OCI-LY7 (cell line): ENCODE results near the gene RAB27A. TPM values are rescaled to one million over a fixed set of nuclear protein-coding genes. Genes with fewer than 3 reads are reported as not detected.

Experiments
- BruUV-seq: library from RNA; stranded (reverse); fragments of 400-500 nt; replicated peaks from 2 replicates; lab custom pipeline; 2021; lab: Mats Ljungman, UMichigan
- CTCF ChIA-PET: fragments of 300-600 bp; sonication (Branson Sonifier 250); formaldehyde crosslinking; loops from one replicate; lab custom pipeline; 2022; ENCODE audit warnings: antibody characterized with exemption; ENCODE audit not compliant: unreplicated experiment; lab: Charles Lee
- POLR2A ChIA-PET: fragments of 300-600 bp; sonication (Branson Sonifier 250); formaldehyde crosslinking; loops from one replicate; lab custom pipeline; 2022; ENCODE audit warnings: antibody characterized with exemption; lab: Charles Lee
- DNase-seq: peaks from one replicate; pipeline ENCODE4 v3.0.0-alpha.2; 2015; ENCODE audit warnings: low spot score
- H2AFZ ChIP-seq: fragments of 200-600 bp; sonication (generic), shearing (Covaris generic); 2 replicates; pipeline ENCODE4 v1.6.1; 2014; ENCODE audit warnings: mild to moderate bottlenecking, antibody characterized with exemption, low read length, moderate library complexity
- H3K27ac ChIP-seq: fragments of 200-600 bp; sonication (generic); 2 replicates; pipeline ENCODE4 v1.5.1; 2014; ENCODE audit warnings: mixed run types, low read depth, mild to moderate bottlenecking, moderate library complexity, low read length, inconsistent platforms; ENCODE audit not compliant: poor library complexity, severe bottlenecking
- H3K36me3 ChIP-seq: fragments of 200-600 bp; sonication (generic); 2 replicates; pipeline ENCODE4 v1.6.1; 2014; ENCODE audit warnings: mild to moderate bottlenecking, antibody characterized with exemption, low read length, moderate library complexity, mixed read lengths; ENCODE audit not compliant: insufficient read depth
- H3K4me1 ChIP-seq: fragments of 200-600 bp; sonication (generic); 2 replicates; pipeline ENCODE4 v1.5.1; 2014; ENCODE audit warnings: mild to moderate bottlenecking, low read length; ENCODE audit not compliant: insufficient read depth, poor library complexity, severe bottlenecking
- H3K4me2 ChIP-seq: fragments of 200-600 bp; sonication (generic); 2 replicates; pipeline ENCODE4 v1.6.1; 2014; ENCODE audit warnings: mild to moderate bottlenecking, low read length
- H3K4me3 ChIP-seq: fragments of 200-600 bp; sonication (generic); 2 replicates; pipeline ENCODE4 v1.5.1; 2014; ENCODE audit warnings: mild to moderate bottlenecking, low read depth, low read length; ENCODE audit not compliant: poor library complexity, severe bottlenecking
- H3K79me2 ChIP-seq: fragments of 200-600 bp; sonication (generic); 2 replicates; pipeline ENCODE4 v1.6.1; 2016; ENCODE audit warnings: low read depth, mild to moderate bottlenecking, low read length, moderate library complexity, mixed read lengths; ENCODE audit not compliant: insufficient read depth
- H3K9me2 ChIP-seq: fragments of 200-600 bp; sonication (generic); 2 replicates; pipeline ENCODE4 v1.6.1; 2016; ENCODE audit warnings: mild to moderate bottlenecking, low read length, mixed read lengths; ENCODE audit not compliant: insufficient read depth
- H3K9me3 ChIP-seq: fragments of 200-600 bp; sonication (generic); 2 replicates; pipeline ENCODE4 v1.6.1; 2014; ENCODE audit warnings: mild to moderate bottlenecking, mixed run types, low read length, mixed read lengths
- H4K20me1 ChIP-seq: fragments of 200-600 bp; sonication (generic); 2 replicates; pipeline ENCODE4 v1.6.1; 2014; ENCODE audit warnings: mild to moderate bottlenecking, antibody characterized with exemption, low read length, moderate library complexity, mixed read lengths; ENCODE audit not compliant: insufficient read depth
- CTCF ChIP-seq: fragments of 200-600 bp; sonication (generic); conservative IDR thresholded peaks from 2 replicates; pipeline ENCODE4 v1.5.1; 2014; ENCODE audit warnings: mild to moderate bottlenecking, antibody characterized with exemption, low read length, moderate library complexity, mixed read lengths
- EZH2phosphoT487 ChIP-seq: fragments of 200-600 bp; sonication (generic); IDR thresholded peaks from 2 replicates; pipeline ENCODE4 v1.6.1; 2018; ENCODE audit warnings: low read depth, borderline replicate concordance, mild to moderate bottlenecking, mixed run types, antibody characterized with exemption, low read length, moderate library complexity, mixed read lengths
- intact Hi-C: fragments of 100-400 bp; cut with micrococcal nuclease; formaldehyde crosslinking; loops from one replicate; pipeline ENCODE4 v1.10.0; 2022; ENCODE audit not compliant: unreplicated experiment
- total RNA-seq, 2 experiments: library from RNA; depleted of rRNA in 1 of 2; stranded (reverse); fragments of >200 nt in 1 of 2; shearing (Covaris generic) in 1 of 2; gene quantifications; 2 replicates each; pipeline ENCODE4 v1.2.3, GENCODE V29; 2014 to 2022

The RAB27A gene
- total RNA-seq, 2 experiments from 2014 or later = 4.5 to 22.4 TPM

DNA sequence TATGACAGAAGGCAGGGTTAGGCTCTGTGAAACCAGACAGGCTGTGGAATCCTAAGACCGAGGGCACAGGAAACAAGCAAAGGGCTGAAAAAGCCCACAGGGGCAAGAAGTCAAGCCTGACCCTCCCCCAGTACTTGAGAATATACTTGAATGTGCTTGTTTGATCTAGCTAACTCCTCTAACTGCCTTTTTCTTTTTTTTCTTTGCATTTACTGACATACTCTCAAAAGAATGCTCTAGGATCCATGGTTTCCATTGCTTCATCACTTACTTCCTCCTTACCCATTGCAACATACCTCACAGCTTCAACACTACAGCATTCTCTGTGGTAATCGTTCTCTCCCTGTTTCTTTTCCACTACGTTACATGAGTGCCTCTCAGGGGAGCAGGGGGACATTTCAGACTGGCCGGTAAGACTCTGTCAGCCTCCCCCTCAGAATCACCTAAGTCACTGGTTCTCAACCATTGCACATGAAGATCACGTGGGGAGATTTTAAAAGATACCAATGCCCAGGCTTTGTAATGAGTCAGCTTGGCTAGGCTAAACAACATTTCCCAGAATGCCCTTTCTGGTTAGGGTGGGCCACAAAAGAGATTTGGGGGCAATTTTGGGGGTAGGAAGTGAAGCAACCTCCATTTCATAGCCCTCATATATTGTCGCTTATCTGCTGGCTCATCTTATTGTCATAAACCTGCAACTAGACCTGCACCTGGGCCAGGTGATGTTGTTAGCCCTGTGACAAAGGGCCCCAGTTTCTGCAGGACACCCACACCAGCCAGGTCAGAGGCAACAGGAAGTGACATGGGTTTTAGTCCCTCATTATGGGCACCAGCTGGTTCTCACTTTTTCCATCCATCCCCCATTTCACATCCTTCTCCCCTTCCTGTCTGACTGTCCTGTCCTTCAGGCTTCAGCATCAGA is 68.3 kb downstream of the RAB27A start:
- H3K9me3 ChIP-seq = no peaks in the 10 kb centered on the region
- H3K36me3 ChIP-seq = no peaks in the 10 kb centered on the region
- no TSS peak for BruUV-seq
- intact Hi-C loops = no loop called here
- ChIA-PET POLR2A (interaction anchor here (0.6 to 1.4 kb wide), 7 partner anchors 24 to 745 kb away, joined by 3 to 5 read pairs (median 3); partner anchors contain the start of genes PIGB and PIGBOS1), CTCF (no interaction called here)
- no peak overlapping the region for H3K4me3 ChIP-seq
- H3K27ac ChIP-seq = peak overlapping the region; percentile 17
- no peaks in the 10 kb centered on the region for H3K9me2 ChIP-seq
- H2AFZ ChIP-seq = peak overlapping the region; percentile 66; the same call in 1 of the 2 replicates
- H3K79me2 ChIP-seq = no peaks in the 10 kb centered on the region
- H4K20me1 ChIP-seq = no peaks in the 10 kb centered on the region
- H3K4me1 ChIP-seq = peaks cover 34% of the 10 kb centered on the region
- H3K4me2 ChIP-seq = peak overlapping the region; percentile 67
- peak; percentile 51 for DNase-seq
- no peak for TF ChIP-seq CTCF
- TF ChIP-seq EZH2phosphoT487 = no peak

- Histone ChIP-seq H3K27ac (no peak overlapping the region), H4K20me1 (no peaks in the 10 kb centered on the region), H3K4me1 (peaks cover 34% of the 10 kb centered on the region), H3K36me3 (no peaks in the 10 kb centered on the region), H3K9me2 (no peaks in the 10 kb centered on the region), H3K4me2 (no peak overlapping the region), H3K79me2 (no peaks in the 10 kb centered on the region), H3K9me3 (no peaks in the 10 kb centered on the region), H2AFZ (0 out of 2 replicates have a peak overlapping the region, but pooled peaks have one; percentile 66), H3K4me3 (no peak overlapping the region)
- ChIA-PET POLR2A (interaction anchor here (0.5 to 1.4 kb wide), 3 partner anchors 62 to 290 kb away, joined by 3 to 5 read pairs (median 3); partner anchors contain the start of genes PIGB and PIGBOS1), CTCF (no interaction called here)
- BruUV-seq = no TSS peak
- DNase-seq = no peak
- intact Hi-C loops = no loop called here
- no peak for TF ChIP-seq CTCF
- TF ChIP-seq EZH2phosphoT487 = no peak
Measured at GRCh38 chr15:55220606-55221005, 69.0 kb downstream of the RAB27A start.
